GM23338 (cell line): Measurements from ENCODE around the gene GNAT2. TPM values are rescaled to one million over a fixed set of nuclear protein-coding genes. Genes with fewer than 3 reads are reported as not detected.

Experiments
- ATAC-seq: fragments of 200-7000 bp; cut with Tn5 transposase; 3 replicates; pipeline ENCODE4 v1.9.1; 2020
- DNase-seq: peaks from one replicate; pipeline ENCODE4 v3.0.0-alpha.2; 2015; ENCODE audit warnings: low spot score
- H2AFZ ChIP-seq: fragments of 200-600 bp; sonication (generic); 2 replicates; pipeline ENCODE4 v1.8.0; 2016; ENCODE audit warnings: antibody characterized with exemption, mild to moderate bottlenecking, moderate library complexity
- H3F3A ChIP-seq: fragments of 200-600 bp; sonication (generic); replicated peaks from 2 replicates; pipeline ENCODE4 v1.8.0; 2017; ENCODE audit warnings: antibody characterized with exemption, mixed run types, low read depth
- H3K27ac ChIP-seq: fragments of 200-600 bp; sonication (generic); 2 replicates; pipeline ENCODE4 v1.6.1; 2016; ENCODE audit warnings: low read depth
- H3K27me3 ChIP-seq: fragments of 200-600 bp; sonication (generic); 2 replicates; pipeline ENCODE4 v1.8.0; 2016; ENCODE audit warnings: mild to moderate bottlenecking, mixed run types, moderate library complexity; ENCODE audit not compliant: insufficient read depth
- H3K36me3 ChIP-seq: fragments of 200-600 bp; sonication (generic); 2 replicates; pipeline ENCODE4 v1.8.0; 2016; ENCODE audit warnings: mild to moderate bottlenecking; ENCODE audit not compliant: insufficient read depth
- H3K4me1 ChIP-seq: fragments of 200-600 bp; sonication (generic); 2 replicates; pipeline ENCODE4 v1.8.0; 2016; ENCODE audit warnings: mild to moderate bottlenecking, moderate library complexity; ENCODE audit not compliant: insufficient read depth
- H3K4me2 ChIP-seq: fragments of 200-600 bp; sonication (generic); 2 replicates; pipeline ENCODE4 v1.7.1; 2017; ENCODE audit warnings: mixed run types
- H3K4me3 ChIP-seq: fragments of 200-600 bp; sonication (generic); 2 replicates; pipeline ENCODE4 v1.6.1; 2016; ENCODE audit warnings: mixed run types
- H3K79me2 ChIP-seq: fragments of 200-600 bp; sonication (generic); replicated peaks from 2 replicates; pipeline ENCODE4 v1.8.0; 2017; ENCODE audit warnings: mild to moderate bottlenecking; ENCODE audit not compliant: insufficient read depth
- H3K9me2 ChIP-seq: fragments of 200-600 bp; sonication (generic); 2 replicates; pipeline ENCODE4 v1.8.0; 2017; ENCODE audit not compliant: insufficient read depth
- H4K20me1 ChIP-seq: fragments of 200-600 bp; sonication (generic); replicated peaks from 2 replicates; pipeline ENCODE4 v1.8.0; 2017; ENCODE audit warnings: mild to moderate bottlenecking; ENCODE audit not compliant: insufficient read depth
- H3K27ac Mint-ChIP-seq: 2 replicates; pipeline ENCODE4 v1.8.0; 2020; ENCODE audit warnings: inconsistent platforms, mild to moderate bottlenecking, moderate library complexity, mixed read lengths
- H3K27me3 Mint-ChIP-seq: 3 replicates; pipeline ENCODE4 v1.8.0; 2022; ENCODE audit warnings: low read depth, mild to moderate bottlenecking, moderate library complexity, mixed read lengths, inconsistent platforms; ENCODE audit not compliant: insufficient read depth, poor library complexity
- H3K36me3 Mint-ChIP-seq: 3 replicates; pipeline ENCODE4 v1.8.0; 2021; ENCODE audit warnings: low read depth, mild to moderate bottlenecking, inconsistent platforms, moderate library complexity, mixed read lengths
- H3K4me1 Mint-ChIP-seq: 3 replicates; pipeline ENCODE4 v1.8.0; 2020; ENCODE audit warnings: mild to moderate bottlenecking, inconsistent platforms, mixed read lengths
- H3K4me3 Mint-ChIP-seq: 3 replicates; pipeline ENCODE4 v1.8.0; 2021; ENCODE audit warnings: moderate library complexity, mild to moderate bottlenecking, inconsistent platforms, mixed read lengths
- H3K9me3 Mint-ChIP-seq: 3 replicates; pipeline ENCODE4 v1.8.0; 2020; ENCODE audit warnings: moderate library complexity, mild to moderate bottlenecking, inconsistent platforms, mixed read lengths
- CREB1 ChIP-seq: fragments of 250-450 bp; sonication (Bioruptor Pico); IDR thresholded peaks from 2 replicates; pipeline ENCODE4 v1.5.0; 2020; ENCODE audit warnings: low read depth, mild to moderate bottlenecking, moderate library complexity
- ETS1 ChIP-seq: IDR thresholded peaks from 2 replicates; pipeline ENCODE4 v1.6.1; 2016; ENCODE audit warnings: antibody characterized with exemption
- EZH2 ChIP-seq: fragments of 200-600 bp; sonication (generic); IDR thresholded peaks from one replicate; pipeline ENCODE4 v1.8.0; 2017; ENCODE audit warnings: antibody characterized with exemption, mild to moderate bottlenecking, low read depth; ENCODE audit not compliant: unreplicated experiment
- EZH2phosphoT487 ChIP-seq: fragments of 200-600 bp; sonication (generic); IDR thresholded peaks from one replicate; pipeline ENCODE4 v1.8.1; 2018; ENCODE audit warnings: antibody characterized with exemption; ENCODE audit not compliant: unreplicated experiment
- JUNB ChIP-seq: IDR thresholded peaks from one replicate; pipeline ENCODE4 v1.6.1; 2016; ENCODE audit warnings: antibody characterized with exemption; ENCODE audit not compliant: unreplicated experiment
- NANOG ChIP-seq: IDR thresholded peaks from 2 replicates; pipeline ENCODE4 v1.6.1; 2016; ENCODE audit warnings: antibody characterized with exemption, borderline replicate concordance
- POLR2AphosphoS5 ChIP-seq: IDR thresholded peaks from 2 replicates; pipeline ENCODE4 v1.6.1; 2016; ENCODE audit warnings: antibody characterized with exemption, low read depth
- STAT1 ChIP-seq: IDR thresholded peaks from one replicate; pipeline ENCODE4 v1.6.1; 2016; ENCODE audit warnings: antibody characterized with exemption; ENCODE audit not compliant: unreplicated experiment
- ZNF114 ChIP-seq: fragments of 250-450 bp; sonication (Bioruptor Pico); IDR thresholded peaks from 2 replicates; pipeline ENCODE4 v1.5.0; 2020; ENCODE audit warnings: mild to moderate bottlenecking, moderate library complexity
- ZNF331 ChIP-seq: fragments of 250-450 bp; sonication (Bioruptor Pico); IDR thresholded peaks from 2 replicates; pipeline ENCODE4 v1.5.0; 2020; ENCODE audit warnings: low read depth, mild to moderate bottlenecking, moderate library complexity
- polyA plus RNA-seq: library from polyadenylated mRNA; unstranded; fragments of >200 nt; fragmentation: Nextera tagmentation; extraction: Ambion mirVana; gene quantifications from 2 replicates; pipeline ENCODE4 v1.2.1, GENCODE V29; 2016
- total RNA-seq: library from RNA; depleted of rRNA; stranded (reverse); fragments of >200 nt; shearing (Covaris generic); gene quantifications from 2 replicates; pipeline ENCODE4 v1.2.3, GENCODE V29; 2014
- TF ChIP-seq, protein P1 (sequence below): fragments of 250-450 bp; sonication (Bioruptor Pico); IDR thresholded peaks from 2 replicates; pipeline ENCODE4 v1.5.0; 2020; ENCODE audit warnings: mild to moderate bottlenecking, moderate library complexity
- TF ChIP-seq, protein P2 (sequence below), 2 experiments: fragments of 200-600 bp in 1 of 2; sonication (generic) in 1 of 2; conservative IDR thresholded peaks; 2 replicates each; pipeline versions ENCODE4 v1.5.1 to v1.6.1; 2016 to 2017; ENCODE audit warnings: antibody characterized with exemption in 2 of 2, low read depth in 2 of 2, mild to moderate bottlenecking in 2 of 2, moderate library complexity in 1 of 2

The GNAT2 gene
- total and polyA plus RNA-seq, 2 experiments from 2014 or later, result 0.21 TPM; not detected in 1

GRCh38 chr1:109634771-109635750, 15.6 kb upstream of the GNAT2 start (continued):
- TF ChIP-seq, protein P1, sequence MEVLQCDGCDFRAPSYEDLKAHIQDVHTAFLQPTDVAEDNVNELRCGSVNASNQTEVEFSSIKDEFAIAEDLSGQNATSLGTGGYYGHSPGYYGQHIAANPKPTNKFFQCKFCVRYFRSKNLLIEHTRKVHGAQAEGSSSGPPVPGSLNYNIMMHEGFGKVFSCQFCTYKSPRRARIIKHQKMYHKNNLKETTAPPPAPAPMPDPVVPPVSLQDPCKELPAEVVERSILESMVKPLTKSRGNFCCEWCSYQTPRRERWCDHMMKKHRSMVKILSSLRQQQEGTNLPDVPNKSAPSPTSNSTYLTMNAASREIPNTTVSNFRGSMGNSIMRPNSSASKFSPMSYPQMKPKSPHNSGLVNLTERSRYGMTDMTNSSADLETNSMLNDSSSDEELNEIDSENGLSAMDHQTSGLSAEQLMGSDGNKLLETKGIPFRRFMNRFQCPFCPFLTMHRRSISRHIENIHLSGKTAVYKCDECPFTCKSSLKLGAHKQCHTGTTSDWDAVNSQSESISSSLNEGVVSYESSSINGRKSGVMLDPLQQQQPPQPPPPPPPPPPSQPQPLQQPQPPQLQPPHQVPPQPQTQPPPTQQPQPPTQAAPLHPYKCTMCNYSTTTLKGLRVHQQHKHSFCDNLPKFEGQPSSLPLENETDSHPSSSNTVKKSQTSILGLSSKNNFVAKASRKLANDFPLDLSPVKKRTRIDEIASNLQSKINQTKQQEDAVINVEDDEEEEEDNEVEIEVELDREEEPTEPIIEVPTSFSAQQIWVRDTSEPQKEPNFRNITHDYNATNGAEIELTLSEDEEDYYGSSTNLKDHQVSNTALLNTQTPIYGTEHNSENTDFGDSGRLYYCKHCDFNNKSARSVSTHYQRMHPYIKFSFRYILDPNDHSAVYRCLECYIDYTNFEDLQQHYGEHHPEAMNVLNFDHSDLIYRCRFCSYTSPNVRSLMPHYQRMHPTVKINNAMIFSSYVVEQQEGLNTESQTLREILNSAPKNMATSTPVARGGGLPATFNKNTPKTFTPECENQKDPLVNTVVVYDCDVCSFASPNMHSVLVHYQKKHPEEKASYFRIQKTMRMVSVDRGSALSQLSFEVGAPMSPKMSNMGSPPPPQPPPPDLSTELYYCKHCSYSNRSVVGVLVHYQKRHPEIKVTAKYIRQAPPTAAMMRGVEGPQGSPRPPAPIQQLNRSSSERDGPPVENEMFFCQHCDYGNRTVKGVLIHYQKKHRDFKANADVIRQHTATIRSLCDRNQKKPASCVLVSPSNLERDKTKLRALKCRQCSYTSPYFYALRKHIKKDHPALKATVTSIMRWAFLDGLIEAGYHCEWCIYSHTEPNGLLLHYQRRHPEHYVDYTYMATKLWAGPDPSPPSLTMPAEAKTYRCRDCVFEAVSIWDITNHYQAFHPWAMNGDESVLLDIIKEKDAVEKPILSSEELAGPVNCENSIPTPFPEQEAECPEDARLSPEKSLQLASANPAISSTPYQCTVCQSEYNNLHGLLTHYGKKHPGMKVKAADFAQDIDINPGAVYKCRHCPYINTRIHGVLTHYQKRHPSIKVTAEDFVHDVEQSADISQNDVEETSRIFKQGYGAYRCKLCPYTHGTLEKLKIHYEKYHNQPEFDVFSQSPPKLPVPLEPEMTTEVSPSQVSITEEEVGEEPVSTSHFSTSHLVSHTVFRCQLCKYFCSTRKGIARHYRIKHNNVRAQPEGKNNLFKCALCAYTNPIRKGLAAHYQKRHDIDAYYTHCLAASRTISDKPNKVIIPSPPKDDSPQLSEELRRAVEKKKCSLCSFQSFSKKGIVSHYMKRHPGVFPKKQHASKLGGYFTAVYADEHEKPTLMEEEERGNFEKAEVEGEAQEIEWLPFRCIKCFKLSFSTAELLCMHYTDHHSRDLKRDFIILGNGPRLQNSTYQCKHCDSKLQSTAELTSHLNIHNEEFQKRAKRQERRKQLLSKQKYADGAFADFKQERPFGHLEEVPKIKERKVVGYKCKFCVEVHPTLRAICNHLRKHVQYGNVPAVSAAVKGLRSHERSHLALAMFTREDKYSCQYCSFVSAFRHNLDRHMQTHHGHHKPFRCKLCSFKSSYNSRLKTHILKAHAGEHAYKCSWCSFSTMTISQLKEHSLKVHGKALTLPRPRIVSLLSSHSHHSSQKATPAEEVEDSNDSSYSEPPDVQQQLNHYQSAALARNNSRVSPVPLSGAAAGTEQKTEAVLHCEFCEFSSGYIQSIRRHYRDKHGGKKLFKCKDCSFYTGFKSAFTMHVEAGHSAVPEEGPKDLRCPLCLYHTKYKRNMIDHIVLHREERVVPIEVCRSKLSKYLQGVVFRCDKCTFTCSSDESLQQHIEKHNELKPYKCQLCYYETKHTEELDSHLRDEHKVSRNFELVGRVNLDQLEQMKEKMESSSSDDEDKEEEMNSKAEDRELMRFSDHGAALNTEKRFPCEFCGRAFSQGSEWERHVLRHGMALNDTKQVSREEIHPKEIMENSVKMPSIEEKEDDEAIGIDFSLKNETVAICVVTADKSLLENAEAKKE (CRISPR knock-in tag), result no peak
- TF ChIP-seq EZH2 (no peak), ZNF114 (CRISPR knock-in tag) (no peak), ZNF331 (no peak), JUNB (no peak), EZH2phosphoT487 (no peak), NANOG (no peak), STAT1 (no peak)

DNA sequence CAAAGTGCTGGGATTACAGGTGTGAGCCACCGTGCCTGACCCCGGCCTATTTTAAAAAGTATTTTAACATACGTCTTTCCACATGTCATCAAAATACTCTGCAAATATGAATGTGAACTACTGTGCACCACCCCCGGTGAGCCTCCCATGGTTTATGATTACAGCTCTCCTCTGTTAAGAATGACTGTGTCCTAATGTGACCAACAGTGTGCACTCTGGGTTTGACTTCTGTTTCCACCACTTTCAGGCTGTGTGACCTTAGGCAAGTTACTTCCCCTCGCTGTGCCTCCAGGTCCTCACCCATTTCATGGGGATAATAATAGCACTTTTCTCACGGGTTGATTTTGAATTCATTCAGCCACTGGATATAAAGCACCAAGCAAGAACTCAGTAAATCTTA, 14.9 kb upstream of the GNAT2 start:
- ATAC-seq (no peak), DNase-seq (no peak)
- Histone ChIP-seq H3F3A (0 out of 2 replicates have a peak, but pooled peaks cover 3% of the 10 kb centered on the region), H4K20me1 (no peaks in the 10 kb centered on the region), H3K4me2 (no peak overlapping the region), H3K79me2 (no peaks in the 10 kb centered on the region), H3K9me2 (no peaks in the 10 kb centered on the region), H3K36me3 (peaks cover 4% of the 10 kb centered on the region; the same call in 1 of the 2 replicates), H3K4me1 (peaks cover 10% of the 10 kb centered on the region), H3K27ac (no peak overlapping the region), H3K4me3 (no peak overlapping the region), H3K27me3 (no peaks in the 10 kb centered on the region), H2AFZ (no peak overlapping the region)
- Mint-ChIP-seq H3K36me3 (peaks cover 10% of the 10 kb centered on the region; the same call in 2 of the 3 replicates), H3K4me3 (no peak overlapping the region), H3K27me3 (peaks cover 9% of the 10 kb centered on the region), H3K4me1 (peaks cover 30% of the 10 kb centered on the region), H3K9me3 (no peaks in the 10 kb centered on the region), H3K27ac (no peak overlapping the region)
- TF ChIP-seq ETS1 (no peak), EZH2phosphoT487 (no peak), ZNF331 (no peak), JUNB (no peak), CREB1 (CRISPR knock-in tag) (no peak), EZH2 (no peak), POLR2AphosphoS5 (no peak)
- TF ChIP-seq, protein P2, sequence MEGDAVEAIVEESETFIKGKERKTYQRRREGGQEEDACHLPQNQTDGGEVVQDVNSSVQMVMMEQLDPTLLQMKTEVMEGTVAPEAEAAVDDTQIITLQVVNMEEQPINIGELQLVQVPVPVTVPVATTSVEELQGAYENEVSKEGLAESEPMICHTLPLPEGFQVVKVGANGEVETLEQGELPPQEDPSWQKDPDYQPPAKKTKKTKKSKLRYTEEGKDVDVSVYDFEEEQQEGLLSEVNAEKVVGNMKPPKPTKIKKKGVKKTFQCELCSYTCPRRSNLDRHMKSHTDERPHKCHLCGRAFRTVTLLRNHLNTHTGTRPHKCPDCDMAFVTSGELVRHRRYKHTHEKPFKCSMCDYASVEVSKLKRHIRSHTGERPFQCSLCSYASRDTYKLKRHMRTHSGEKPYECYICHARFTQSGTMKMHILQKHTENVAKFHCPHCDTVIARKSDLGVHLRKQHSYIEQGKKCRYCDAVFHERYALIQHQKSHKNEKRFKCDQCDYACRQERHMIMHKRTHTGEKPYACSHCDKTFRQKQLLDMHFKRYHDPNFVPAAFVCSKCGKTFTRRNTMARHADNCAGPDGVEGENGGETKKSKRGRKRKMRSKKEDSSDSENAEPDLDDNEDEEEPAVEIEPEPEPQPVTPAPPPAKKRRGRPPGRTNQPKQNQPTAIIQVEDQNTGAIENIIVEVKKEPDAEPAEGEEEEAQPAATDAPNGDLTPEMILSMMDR (conservative IDR thresholded peaks at IDR 0.05; ENCODE audit: low read depth in 2 of 2), result no peak
